ENCODE results near the gene FUT3.
A peak's percentile ranks its signal among the peaks of the same experiment; 100 is the strongest.
"Not testable (repeated sequence)": the region's sequence is repeated elsewhere in the genome, so short reads cannot be mapped to it uniquely, and the experiment has no call there.

Gene FUT3

GRCh38 chr19:5851302-5851701 is at the start of gene FUT3:
Gene FUT3, minus strand, starts transcription at chr19:5851449.
- no peak for DNase-seq

DNA sequence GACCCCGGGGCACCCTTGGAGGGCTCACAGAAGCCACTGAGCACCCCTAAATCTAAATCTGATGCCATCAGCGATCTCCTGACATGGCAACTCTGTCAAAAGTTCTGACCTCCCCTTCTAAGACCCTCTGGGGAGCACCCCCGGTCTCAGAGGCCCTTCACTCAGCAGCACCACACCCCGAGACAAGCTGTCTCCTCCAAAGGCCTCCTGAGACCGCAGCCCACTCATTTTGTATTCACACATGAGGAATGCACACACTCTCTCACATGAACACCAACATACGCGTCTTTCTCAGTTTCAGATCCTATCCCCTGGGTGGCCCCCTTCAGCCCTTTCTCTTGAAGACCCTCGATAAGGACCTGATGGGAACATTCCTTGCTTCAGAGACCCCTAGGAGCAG is 49.7 kb upstream of the FUT3 start:
- no peak for DNase-seq

- DNase-seq: no peak
These were observed 48.7 kb upstream of the FUT3 start for GRCh38 chr19:5899728-5900526.

- no peak for DNase-seq
These were observed 46.1 kb upstream of the FUT3 start for GRCh38 chr19:5897189-5897969.

DNA sequence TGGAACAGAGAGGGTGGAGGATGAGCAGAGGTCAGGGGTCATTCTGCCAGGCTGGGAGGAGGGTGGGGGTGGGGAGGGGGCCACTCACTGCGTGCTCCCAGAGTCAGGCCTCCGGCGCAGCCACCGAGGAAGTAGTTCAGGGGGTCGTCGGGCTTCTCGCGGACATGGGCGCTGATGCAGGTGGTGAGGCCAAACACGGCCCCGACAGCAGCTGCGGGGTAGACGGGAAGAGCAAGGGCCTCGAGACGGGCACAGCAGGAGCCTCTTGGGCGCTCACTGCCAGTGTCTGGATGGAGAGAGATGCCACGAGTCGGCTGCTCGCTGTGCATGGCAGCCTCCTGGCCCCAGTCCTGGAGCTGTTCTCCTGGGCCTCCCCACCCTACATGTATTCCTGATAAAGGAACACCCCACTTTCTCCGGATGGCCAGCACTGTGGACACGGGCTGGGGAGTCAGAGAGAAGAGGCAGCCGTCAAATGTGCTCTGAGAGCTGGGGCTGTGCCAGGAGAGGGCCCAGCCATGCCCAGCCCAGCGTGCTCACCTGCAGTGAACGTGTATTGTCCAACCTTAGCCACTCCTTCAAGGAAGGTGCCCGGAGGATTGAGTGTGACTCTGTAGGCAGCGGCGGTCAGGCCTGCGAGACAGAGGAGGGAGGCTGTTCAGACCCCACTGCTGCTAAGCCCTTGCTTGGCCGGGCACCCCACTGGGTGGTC is 45.3 kb upstream of the FUT3 start:
- no peak for DNase-seq

- DNase-seq: no peak
These were observed 44.6 kb upstream of the FUT3 start for GRCh38 chr19:5895890-5896289.

DNA sequence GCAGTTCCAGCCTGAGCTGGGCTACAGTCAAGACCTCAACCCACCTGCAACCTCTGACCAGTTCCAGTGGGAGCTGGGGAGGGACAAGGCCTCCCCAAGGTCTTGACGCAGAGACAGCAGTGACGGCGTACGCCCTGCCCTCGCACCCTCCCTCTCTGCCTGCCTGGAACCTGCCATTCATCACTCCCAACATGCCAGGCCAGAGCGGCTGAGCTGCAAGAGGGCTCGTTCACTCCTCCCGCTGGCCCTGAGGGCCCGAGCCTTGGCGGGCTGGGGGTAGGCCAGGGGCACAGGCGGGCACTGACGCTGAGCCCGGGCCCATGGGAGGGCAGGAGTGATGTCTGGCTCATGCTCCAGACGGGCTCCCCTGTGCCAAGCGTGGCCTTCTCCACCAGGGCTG is 44.2 kb upstream of the FUT3 start:
- no peak for DNase-seq

- no peak for DNase-seq
These were observed 43.6 kb upstream of the FUT3 start for GRCh38 chr19:5894704-5895349.

- DNase-seq: no peak
These were observed 42.9 kb upstream of the FUT3 start for GRCh38 chr19:5893907-5894703.

- DNase-seq: no peak
These were observed 42.2 kb upstream of the FUT3 start for GRCh38 chr19:5893296-5893903.

DNA sequence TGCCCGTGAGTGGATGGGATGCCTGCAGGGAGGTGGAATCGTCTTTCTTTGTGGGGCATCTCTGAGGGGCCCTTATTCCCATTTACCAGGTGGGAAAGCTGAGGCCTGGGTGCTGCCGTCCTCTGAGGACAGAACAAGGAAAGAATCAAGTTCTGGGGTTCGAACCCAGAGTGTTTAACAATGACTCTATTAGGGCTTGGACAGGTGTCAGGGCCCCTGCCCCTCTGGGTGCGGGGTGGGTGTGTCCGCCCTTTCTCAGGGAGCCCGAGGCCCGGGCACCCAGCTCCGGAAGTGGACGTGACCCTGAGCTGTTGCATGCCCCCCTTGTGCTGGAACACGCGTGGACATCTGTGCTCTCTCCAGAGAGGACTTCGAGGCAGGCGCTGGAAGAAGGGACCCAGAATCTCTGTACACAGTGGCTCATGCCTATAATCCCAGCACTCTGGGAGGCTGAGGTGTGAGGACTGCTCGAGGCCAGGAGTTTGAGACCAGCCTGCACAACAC is 41.6 kb upstream of the FUT3 start:
- DNase-seq: no peak

DNA sequence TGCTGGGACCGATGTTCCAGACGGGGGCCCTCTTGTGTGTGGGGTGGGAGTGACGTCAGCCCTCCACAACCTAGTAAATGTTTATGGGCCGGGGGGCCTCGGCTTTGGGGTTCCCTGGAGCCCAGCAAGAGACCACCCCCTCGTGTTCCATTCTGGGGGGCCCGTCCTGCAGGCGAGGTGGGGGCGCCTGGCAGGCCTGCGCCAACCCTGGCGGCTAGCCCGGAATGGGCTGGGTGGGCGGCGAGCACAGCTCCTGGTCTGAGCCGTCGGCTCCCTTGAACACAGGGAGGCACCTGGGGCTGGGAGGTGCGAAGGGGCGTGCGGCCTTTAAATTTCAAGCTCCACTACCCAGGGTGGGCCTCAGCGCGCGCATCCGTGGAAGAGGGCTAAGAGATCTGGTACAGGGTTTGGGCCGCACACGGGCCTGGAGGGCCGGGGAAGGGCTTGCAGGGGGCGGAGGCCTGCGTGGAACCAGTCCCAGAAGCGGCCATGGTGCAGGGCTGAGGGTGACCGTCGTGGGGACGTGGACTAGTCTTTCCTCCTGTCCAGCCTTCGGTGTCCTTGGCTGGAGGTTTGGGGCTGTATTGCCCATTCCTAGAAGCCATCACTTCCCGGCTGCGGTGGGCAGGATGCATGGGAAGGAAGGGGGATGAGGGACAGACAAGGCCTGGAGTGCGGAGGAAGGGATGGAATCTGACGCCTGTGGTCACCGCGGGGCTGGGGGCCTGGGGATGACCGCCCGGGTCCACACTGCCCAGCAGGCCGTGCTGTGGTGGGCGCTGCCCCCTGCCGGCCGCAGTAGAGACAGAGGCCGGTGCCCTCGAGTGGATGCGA is 40.9 kb upstream of the FUT3 start:
- peak; percentile 22 for DNase-seq

- no peak for DNase-seq
These were observed 40.3 kb upstream of the FUT3 start for GRCh38 chr19:5891572-5891937.

DNA sequence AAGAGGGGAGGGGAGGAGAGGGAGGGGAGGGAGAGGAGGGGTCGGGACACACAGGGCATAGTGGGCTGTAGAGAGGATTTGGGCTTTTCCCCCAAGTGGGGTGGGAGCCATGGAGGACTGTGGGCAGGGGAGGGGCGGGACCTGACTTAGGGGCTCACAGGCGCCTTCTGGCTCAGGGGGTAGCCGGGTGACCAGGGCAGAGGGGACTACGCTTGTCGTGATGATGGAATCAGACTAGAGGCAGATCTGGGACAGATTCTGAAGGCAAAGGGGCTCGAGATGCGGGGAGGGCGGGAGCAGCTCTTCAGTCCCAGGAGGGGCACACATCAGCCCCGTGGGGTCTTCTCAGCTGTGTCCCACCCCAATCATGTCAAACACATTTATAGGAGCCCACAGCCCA is 38.9 kb upstream of the FUT3 start:
- DNase-seq: no peak

GRCh38 chr19:5889288-5889971 is 38.2 kb upstream of the FUT3 start:
- no peak for DNase-seq

DNA sequence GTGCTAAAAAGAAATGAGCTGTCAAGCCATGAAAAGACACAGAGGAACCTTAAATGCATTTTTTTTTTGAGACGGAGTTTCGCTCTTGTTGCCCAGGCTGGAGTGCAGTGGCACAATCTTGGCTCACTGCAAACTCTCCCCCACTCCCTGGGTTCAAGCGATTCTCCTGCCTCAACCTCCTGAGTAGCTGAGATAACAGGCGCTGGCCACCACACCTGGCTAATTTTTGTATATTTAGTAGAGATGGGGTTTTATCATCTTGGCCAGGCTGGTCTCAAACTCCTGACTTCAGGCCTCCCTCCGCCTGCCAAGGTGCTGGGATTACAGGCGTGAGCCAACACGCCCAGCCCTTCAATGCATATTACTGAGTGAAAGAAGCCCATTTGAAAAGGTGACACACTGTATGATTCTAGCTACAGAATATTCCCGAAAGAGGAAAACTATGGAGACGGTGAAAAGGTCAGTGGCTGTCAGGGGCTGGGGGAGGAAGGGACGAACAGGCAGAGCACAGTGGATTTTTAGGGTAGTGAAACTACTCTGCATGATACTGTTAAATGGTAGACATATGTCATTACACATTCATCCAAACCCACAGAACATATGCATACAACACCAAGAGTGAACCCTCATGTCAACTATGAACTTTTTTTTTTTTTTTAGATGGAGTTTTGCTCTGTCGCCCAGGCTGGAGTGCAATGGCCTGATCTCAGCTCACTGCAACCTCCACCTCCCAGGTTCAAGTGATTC is 33.0 kb upstream of the FUT3 start:
- not testable (repeated sequence) for DNase-seq

GRCh38 chr19:5883157-5883873 is 32.1 kb upstream of the FUT3 start:
- not testable (repeated sequence) for DNase-seq

- no peak for DNase-seq
These were observed 31.2 kb upstream of the FUT3 start for GRCh38 chr19:5882421-5882968.

Measured in kidney glomerular epithelial cell (primary cell).